ENCODE results near the gene PCA3.

PCA3 gene

GRCh38 chr9:76725885-76726284 is 38.4 kb upstream of the PCA3 start:
- no peak overlapping the region for H3K27ac ChIP-seq (ENCODE audit: low read depth, low read length)
- no peaks in the 10 kb centered on the region for H3K36me3 ChIP-seq (ENCODE audit: control insufficient read depth, low read length)
- H3K4me3 ChIP-seq (ENCODE audit: low read length), result no peak overlapping the region
- no peaks in the 10 kb centered on the region for H3K9me3 ChIP-seq (ENCODE audit: control insufficient read depth, insufficient read depth, low read length)
- H3K9me2 ChIP-seq (replicated peaks; ENCODE audit: control insufficient read depth, low read length), result no peaks in the 10 kb centered on the region
- H3K4me1 ChIP-seq (ENCODE audit: control insufficient read depth, low read length), result no peaks in the 10 kb centered on the region
- H3K79me2 ChIP-seq (ENCODE audit: control insufficient read depth, low read length), result no peaks in the 10 kb centered on the region
- H3K27me3 ChIP-seq (ENCODE audit: control insufficient read depth, low read length), result peaks cover 31% of the 10 kb centered on the region
- H3K4me2 ChIP-seq (ENCODE audit: low read length), result no peak overlapping the region
- no peaks in the 10 kb centered on the region for H4K20me1 ChIP-seq (ENCODE audit: control insufficient read depth, insufficient read depth, low read depth, low read length)
- TF ChIP-seq EZH2phosphoT487 (IDR thresholded peaks at IDR 0.05; ENCODE audit: borderline replicate concordance, low read length), result no peak
- TF ChIP-seq, protein P1, sequence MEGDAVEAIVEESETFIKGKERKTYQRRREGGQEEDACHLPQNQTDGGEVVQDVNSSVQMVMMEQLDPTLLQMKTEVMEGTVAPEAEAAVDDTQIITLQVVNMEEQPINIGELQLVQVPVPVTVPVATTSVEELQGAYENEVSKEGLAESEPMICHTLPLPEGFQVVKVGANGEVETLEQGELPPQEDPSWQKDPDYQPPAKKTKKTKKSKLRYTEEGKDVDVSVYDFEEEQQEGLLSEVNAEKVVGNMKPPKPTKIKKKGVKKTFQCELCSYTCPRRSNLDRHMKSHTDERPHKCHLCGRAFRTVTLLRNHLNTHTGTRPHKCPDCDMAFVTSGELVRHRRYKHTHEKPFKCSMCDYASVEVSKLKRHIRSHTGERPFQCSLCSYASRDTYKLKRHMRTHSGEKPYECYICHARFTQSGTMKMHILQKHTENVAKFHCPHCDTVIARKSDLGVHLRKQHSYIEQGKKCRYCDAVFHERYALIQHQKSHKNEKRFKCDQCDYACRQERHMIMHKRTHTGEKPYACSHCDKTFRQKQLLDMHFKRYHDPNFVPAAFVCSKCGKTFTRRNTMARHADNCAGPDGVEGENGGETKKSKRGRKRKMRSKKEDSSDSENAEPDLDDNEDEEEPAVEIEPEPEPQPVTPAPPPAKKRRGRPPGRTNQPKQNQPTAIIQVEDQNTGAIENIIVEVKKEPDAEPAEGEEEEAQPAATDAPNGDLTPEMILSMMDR (IDR thresholded peaks at IDR 0.05; ENCODE audit: low read depth, low read length, poor library complexity, severe bottlenecking), result no peak
- H3F3A ChIP-seq (ENCODE audit: control insufficient read depth, insufficient read depth), result no peaks in the 10 kb centered on the region

DNA sequence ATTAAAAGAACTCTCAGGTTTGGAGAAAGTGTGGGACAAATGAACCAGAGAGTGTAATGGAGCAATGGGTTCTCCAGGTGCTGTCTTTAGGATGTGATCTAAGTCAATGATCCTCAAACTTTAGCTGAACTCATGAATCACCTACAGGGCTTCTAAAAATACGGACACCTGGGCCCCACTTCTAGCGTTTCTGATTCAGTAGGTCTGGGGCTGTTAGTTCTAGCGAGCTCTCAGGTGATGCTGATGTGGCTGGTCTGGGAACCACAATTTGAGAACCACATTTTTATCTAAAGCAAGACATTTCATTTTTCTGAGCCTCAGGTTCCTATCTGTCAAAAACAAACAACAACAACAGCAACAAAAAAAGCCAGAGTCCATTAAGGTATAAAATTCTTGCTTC is 35.1 kb upstream of the PCA3 start:
- no peaks in the 10 kb centered on the region for H3K9me3 ChIP-seq (ENCODE audit: control insufficient read depth, insufficient read depth, low read length)
- no peaks in the 10 kb centered on the region for H3F3A ChIP-seq (ENCODE audit: control insufficient read depth, insufficient read depth)
- no peak overlapping the region for H3K27ac ChIP-seq (ENCODE audit: low read depth, low read length)
- H3K9me2 ChIP-seq (replicated peaks; ENCODE audit: control insufficient read depth, low read length), result no peaks in the 10 kb centered on the region
- no peaks in the 10 kb centered on the region for H4K20me1 ChIP-seq (ENCODE audit: control insufficient read depth, insufficient read depth, low read depth, low read length)
- no peak overlapping the region for H3K4me3 ChIP-seq (ENCODE audit: low read length)
- H3K4me2 ChIP-seq (ENCODE audit: low read length), result no peak overlapping the region
- TF ChIP-seq, protein P1 (IDR thresholded peaks at IDR 0.05; ENCODE audit: low read depth, low read length, poor library complexity, severe bottlenecking), result no peak
- TF ChIP-seq EZH2phosphoT487 (IDR thresholded peaks at IDR 0.05; ENCODE audit: borderline replicate concordance, low read length), result no peak
- no peaks in the 10 kb centered on the region for H3K4me1 ChIP-seq (ENCODE audit: control insufficient read depth, low read length)
- no peaks in the 10 kb centered on the region for H3K79me2 ChIP-seq (ENCODE audit: control insufficient read depth, low read length)
- H3K27me3 ChIP-seq (ENCODE audit: control insufficient read depth, low read length), result peaks cover 35% of the 10 kb centered on the region
- H3K36me3 ChIP-seq (ENCODE audit: control insufficient read depth, low read length), result no peaks in the 10 kb centered on the region

GRCh38 chr9:76729980-76730737 is 34.1 kb upstream of the PCA3 start:
- Histone ChIP-seq H4K20me1 (ENCODE audit: control insufficient read depth, insufficient read depth, low read depth, low read length) (no peaks in the 10 kb centered on the region), H3F3A (ENCODE audit: control insufficient read depth, insufficient read depth) (no peaks in the 10 kb centered on the region), H3K36me3 (ENCODE audit: control insufficient read depth, low read length) (no peaks in the 10 kb centered on the region), H3K9me3 (ENCODE audit: control insufficient read depth, insufficient read depth, low read length) (no peaks in the 10 kb centered on the region), H3K4me1 (ENCODE audit: control insufficient read depth, low read length) (no peaks in the 10 kb centered on the region), H3K9me2 (replicated peaks; ENCODE audit: control insufficient read depth, low read length) (no peaks in the 10 kb centered on the region), H3K27me3 (ENCODE audit: control insufficient read depth, low read length) (peaks cover 40% of the 10 kb centered on the region), H3K27ac (ENCODE audit: low read depth, low read length) (no peak overlapping the region), H3K4me2 (ENCODE audit: low read length) (no peak overlapping the region), H3K4me3 (ENCODE audit: low read length) (no peak overlapping the region), H3K79me2 (ENCODE audit: control insufficient read depth, low read length) (no peaks in the 10 kb centered on the region)
- TF ChIP-seq, protein P1 (IDR thresholded peaks at IDR 0.05; ENCODE audit: low read depth, low read length, poor library complexity, severe bottlenecking), result no peak
- no peak for TF ChIP-seq EZH2phosphoT487 (IDR thresholded peaks at IDR 0.05; ENCODE audit: borderline replicate concordance, low read length)

All from DOHH2 (cell line).